CD4-positive, alpha-beta T cell treated with Interleukin-15 for 4 hours (primary cell): ENCODE results near the gene CCDC47.
"Not testable (repeated sequence)": the region's sequence is repeated elsewhere in the genome, so short reads cannot be mapped to it uniquely, and the experiment has no call there.

Experiments
- DNase-seq: peaks from one replicate; pipeline ENCODE4 v3.0.0-alpha.2; 2020; ENCODE audit warnings: low spot score

The CCDC47 gene, protein sequence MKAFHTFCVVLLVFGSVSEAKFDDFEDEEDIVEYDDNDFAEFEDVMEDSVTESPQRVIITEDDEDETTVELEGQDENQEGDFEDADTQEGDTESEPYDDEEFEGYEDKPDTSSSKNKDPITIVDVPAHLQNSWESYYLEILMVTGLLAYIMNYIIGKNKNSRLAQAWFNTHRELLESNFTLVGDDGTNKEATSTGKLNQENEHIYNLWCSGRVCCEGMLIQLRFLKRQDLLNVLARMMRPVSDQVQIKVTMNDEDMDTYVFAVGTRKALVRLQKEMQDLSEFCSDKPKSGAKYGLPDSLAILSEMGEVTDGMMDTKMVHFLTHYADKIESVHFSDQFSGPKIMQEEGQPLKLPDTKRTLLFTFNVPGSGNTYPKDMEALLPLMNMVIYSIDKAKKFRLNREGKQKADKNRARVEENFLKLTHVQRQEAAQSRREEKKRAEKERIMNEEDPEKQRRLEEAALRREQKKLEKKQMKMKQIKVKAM

DNA sequence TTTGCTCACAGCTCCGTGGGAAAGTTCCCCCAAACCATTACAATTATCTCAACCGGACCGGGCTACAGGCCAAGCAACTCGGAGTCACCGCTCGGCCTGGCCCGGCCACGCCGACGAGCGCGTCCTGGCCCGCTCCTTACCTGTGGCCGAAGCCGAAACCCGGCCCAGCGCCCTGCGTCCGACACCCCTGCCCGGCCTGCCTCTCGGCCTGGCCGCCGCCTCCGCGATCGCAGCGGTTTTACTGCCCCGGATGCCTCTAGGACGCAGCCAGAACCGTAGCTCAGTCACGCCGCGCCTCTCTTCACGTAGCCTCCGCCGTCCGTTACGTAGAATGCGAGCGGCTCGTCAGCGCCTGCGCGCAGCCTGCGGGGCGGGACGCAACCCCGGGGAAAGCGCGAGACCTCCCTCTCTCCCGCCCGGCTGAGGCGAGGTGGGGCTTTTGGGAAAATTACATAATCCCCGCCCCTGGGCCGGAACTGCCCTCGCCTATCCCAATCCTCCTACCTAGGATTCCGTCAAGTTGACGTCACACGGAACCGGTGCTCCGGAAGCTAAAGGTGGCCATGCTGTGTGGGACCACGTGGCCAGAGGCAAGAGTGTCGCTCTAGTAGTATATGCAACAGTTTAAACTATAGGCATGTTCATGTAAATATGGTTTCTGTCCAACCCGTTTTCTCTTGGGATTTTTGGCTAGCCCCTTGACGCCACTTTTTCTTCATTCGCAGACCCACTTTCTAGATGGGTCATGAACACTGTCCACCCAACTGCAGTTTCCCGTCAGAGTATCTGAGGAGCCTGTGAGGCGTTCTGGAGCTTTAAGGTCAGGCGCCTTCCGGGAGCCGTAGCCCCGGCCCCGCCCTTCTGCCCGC lies at the start of gene CCDC47:
Gene CCDC47, minus strand, starts transcription at position 326 of the 869 bp plus-strand sequence. CDS start 7,422 bp downstream, outside the sequence.
- DNase-seq = peak; percentile 99

- no peak for DNase-seq
These were observed 49.1 kb upstream of the CCDC47 start for GRCh38 chr17:63822537-63822936.

DNA sequence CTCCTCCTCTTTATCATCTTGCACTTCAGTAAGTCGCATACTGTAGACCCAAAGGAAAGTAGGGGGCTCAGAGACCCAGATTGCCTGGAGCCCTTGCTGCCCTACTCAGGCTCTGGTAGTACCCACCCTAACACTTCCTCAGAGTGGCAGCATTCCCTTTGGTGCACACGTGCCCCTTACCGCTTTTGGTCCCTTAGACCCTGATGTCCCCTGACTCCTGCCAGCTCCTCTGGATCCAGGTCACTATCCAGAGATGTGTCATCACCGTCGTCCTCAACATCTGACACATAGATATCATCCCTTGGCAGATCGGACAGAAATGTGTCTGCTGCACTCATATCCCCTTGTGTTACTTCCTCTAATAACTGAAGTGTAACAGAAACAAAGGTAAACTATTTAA lies 48.4 kb upstream of the CCDC47 start:
- no peak for DNase-seq

DNA sequence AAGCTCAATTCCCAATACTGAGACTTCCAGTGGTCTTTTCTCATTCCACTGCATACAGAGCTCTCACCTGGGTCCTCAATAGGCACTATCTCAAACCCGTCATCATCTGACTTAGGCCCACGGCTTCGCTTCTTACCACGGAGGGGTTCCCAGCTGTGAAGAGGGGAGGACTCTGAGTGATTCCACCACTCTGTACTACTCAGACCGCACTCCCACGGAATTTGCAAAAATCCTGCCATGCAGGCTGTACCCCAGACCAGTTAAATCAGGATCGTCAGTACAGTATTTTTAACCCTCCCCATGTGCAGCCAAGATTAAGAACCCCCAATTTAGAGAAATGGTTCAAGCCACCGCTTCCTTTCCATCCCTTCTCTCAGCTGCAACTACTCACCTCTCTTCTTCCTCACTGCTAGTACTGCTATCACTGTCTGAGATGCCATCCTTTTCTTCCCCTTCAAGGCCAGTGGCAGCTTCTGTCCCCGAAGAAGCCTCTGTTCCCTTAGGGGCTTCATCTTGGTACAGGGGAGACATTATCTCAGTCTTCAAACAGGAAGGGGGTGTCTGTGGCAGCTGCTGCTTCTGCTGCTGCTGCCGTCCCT lies 47.7 kb upstream of the CCDC47 start:
- DNase-seq = no peak

GRCh38 chr17:63819585-63820537 lies 46.5 kb upstream of the CCDC47 start:
- no peak for DNase-seq

DNA sequence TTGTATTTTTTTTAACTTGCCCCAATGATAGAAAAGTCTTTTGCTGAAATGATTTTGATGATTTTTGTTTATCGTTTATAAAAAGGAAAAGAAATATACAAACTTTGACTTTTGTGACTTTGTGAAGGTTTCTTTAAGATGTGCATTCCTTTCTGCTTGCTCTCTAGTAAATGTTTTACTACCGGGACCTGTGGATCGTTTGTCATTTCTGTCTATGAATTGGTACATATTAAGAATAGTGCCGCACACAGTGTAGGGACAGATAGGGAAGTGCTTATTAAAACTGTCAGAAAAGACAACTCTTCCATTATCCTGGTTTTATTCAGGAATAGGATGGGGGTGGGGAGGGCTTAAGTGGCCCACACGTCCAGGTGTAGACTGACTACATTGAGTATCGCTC lies 45.7 kb upstream of the CCDC47 start:
- no peak for DNase-seq

DNA sequence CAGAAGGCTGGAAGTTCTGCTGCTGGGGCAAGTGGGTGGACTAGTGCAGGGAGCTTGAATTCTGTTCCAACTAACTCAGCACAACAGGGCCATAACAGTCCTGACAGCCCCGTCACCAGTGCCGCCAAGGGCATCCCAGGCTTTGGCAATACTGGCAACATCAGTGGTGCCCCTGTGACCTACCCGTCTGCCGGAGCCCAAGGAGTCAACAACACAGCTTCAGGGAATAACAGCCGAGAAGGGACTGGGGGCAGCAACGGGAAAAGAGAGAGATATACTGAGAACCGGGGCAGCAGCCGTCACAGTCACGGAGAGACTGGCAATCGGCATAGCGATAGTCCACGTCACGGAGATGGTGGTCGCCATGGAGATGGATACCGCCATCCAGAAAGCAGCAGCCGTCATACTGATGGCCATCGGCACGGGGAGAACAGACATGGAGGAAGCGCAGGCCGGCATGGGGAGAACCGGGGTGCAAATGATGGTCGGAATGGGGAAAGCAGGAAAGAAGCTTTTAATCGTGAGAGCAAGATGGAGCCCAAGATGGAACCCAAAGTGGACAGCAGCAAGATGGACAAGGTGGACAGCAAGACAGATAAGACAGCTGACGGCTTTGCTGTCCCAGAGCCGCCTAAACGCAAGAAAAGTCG lies 44.5 kb upstream of the CCDC47 start:
- no peak for DNase-seq

DNA sequence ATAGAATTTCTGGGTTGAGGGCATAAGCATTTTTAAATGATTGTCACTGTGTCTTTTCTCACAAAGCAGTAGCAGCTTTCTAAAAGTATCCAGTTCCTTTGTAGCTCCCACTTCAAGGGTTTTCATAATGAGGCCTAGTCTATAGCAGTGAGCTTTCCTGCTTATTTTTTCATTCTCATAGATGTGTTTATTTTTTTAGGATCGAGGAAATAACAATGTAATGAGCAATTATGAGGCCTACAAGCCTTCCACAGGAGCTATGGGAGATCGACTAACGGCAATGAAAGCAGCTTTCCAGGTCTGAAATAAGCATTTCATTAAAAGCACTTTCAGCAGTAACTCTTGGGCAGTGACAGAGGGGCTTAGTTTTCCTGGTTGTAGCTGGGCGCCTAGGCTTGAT lies 43.3 kb upstream of the CCDC47 start:
- no peak for DNase-seq

GRCh38 chr17:63816123-63816522 lies 42.7 kb upstream of the CCDC47 start:
- no peak for DNase-seq

- DNase-seq = no peak
These were observed 36.6 kb upstream of the CCDC47 start for GRCh38 chr17:63809970-63810369.

- no peak for DNase-seq
These were observed 32.2 kb upstream of the CCDC47 start for GRCh38 chr17:63805591-63805990.

DNA sequence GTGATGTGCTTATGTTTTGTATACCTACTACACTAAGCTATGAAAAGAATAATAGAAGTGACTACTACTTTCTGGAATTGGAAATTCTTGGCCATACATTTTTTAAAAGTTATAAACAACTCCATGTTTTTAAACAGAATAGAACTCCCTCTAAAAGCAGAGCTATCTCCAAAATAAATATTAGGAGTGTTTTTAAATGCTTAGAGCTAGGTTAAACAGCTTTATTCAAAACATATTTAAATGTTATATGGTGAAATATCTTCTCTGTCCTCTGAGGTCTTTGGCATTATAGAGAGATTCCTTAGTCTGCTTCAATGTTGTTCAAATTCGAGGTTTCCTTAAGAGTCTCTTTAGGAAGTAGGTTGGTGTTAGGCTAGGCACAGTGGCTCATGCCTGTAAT lies 30.9 kb upstream of the CCDC47 start:
- DNase-seq = no peak

DNA sequence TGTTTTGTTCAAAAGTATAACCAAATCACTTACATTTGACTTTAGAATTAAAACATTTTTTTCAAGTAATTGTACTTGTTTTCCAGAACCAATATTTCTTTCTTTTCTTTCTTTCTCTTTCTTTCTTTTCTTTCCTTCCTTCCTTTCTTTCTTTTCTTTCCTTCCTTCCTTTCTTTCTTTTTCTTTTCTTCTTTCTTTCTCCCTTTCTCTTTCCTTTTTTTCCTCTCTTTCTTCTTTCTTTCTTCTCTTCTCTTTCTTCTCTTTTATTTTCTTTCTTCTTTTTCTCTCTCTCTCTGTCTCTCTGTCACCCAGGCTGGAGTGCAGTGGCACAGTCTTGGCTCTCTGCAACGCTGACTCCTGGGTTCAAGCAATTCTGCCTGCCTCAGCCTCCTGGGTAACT lies 27.4 kb upstream of the CCDC47 start:
- DNase-seq = no peak

DNA sequence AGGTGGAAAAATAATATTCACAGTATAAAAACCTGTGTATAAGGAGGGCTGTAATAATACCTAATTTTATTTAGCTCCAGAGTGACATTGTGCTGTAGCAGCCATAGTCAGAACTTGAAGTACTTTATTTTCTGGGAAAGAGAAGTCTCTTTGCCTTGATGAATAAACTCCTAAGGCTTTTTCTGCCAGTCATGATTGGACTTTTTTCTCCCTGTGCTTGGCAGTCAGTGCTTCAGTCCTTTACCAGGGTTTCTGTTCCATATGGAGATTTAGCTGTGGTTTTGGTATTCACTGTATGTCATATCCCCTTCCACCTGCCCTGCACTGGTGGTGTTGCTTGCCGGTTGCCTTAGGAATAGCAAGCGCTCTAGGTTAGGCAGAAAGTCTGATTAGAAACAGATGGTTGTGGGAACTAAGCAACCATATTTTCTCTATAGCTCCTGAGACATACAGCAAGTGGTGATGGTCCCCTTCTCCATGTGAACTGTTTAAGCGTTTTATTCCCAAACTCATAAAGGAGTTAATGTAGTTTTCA lies 25.2 kb upstream of the CCDC47 start:
- DNase-seq = no peak

- not testable (repeated sequence) for DNase-seq
These were observed 23.0 kb upstream of the CCDC47 start for GRCh38 chr17:63796375-63796774.

DNA sequence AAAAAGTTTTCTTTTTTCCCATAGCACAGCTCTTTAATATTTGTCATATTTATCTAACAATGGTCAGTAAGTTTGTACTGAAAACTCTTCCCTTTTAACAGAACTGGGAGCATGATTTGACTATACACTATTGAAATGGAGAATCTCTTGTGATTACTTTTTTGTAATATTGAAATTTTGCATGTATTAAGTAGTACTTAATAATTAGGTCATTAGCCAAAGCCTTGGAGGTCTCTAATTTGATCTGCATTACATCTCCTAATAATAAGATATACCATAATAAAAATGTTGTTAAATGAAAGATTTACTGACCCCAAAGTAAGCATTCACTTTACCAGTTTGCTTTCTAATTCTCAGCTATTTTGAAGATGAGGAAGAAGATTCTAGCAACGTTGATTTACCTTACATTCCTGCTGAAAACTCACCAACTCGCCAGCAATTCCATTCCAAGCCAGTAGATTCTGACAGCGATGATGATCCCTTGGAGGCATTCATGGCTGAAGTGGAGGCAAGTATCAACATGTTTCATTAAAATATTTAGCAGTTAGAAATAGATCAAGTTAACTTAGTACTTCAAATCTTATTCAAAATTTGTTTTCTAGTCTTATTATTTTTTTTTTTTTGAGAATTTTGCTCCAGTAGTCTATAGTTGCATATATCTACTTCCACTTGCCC lies 18.8 kb upstream of the CCDC47 start:
- DNase-seq = no peak

DNA sequence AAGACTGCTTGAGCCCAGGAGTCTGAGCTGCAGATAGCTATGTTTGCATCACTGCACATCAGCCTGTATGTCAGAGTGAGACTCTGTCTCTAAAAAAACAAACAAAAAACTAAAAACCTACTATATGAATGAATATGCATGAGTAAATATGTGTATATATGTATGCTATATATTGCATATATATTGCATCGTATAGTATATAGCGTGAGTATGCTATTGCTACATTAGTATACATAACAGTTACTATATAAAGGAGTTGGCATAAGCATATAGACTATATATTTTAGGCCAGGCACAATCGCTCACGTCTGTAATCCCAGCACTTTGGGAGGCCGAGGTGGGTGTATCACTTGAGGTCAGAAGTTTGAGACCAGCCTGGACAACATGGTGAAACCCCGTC lies 16.7 kb upstream of the CCDC47 start:
- no peak for DNase-seq

DNA sequence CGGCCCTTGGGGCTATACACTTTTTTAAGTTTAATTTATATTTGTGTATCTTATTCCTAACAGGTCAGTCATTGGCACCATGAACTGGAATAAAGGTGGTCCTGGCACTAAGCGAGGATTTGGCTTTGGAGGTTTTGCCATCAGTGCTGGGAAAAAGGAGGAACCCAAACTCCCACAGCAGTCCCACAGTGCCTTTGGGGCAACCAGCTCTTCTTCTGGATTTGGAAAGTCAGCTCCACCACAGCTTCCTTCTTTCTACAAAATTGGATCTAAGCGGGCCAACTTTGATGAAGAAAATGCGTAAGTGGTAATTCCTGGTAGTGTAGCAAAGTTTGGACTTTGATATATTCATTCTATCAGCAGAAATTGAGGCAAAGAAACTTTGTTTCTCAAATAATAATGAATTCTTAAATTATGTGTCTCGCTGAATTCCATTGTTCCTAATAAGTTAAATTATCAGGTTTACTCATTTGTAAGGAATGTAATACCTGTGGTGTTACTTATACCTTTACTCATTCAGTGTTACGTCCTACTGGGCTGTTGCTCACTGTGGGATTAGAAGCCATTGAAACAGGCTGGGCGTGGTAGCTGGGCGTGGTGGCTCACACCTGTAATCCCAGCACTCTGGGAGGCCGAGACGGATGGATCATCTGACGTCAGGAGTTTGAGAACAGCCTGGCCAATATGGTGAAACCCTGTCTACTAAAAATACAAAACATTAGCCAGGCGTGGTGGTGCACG lies 13.7 kb upstream of the CCDC47 start:
- DNase-seq = no peak

DNA sequence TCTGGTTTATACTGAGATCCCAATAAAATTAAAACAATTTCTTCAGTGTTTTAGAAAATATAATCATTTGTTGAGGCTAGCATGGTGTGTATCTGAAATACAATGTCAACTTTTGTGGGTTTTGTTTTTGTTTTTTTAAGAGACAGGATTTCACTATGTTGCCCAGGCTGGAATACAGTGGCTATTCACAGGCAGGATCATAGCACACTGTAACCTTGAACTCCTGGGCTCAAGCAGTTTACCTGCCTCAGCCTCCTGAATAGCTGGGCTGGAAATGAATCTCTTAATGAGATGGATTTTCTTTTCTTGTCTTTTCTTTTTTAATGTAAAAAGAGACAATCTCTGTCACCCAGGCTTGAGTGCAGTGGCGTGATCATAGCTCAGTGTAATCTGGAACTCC lies 12.7 kb upstream of the CCDC47 start:
- no peak for DNase-seq
